Neuronal stem cell (in vitro differentiated cells): ENCODE data around the gene OR10K1.

Source experiments
- DNase-seq: peaks from one replicate; pipeline ENCODE4 v3.0.0-alpha.2; 2013; ENCODE audit warnings: low spot score
- H2AFZ ChIP-seq: one replicate; pipeline ENCODE4 v1.6.1; 2013; ENCODE audit warnings: mild to moderate bottlenecking, low read length, inconsistent platforms
- H2AK5ac ChIP-seq: 2 replicates; pipeline ENCODE4 v1.6.1; 2013; ENCODE audit warnings: low read depth, mild to moderate bottlenecking, inconsistent platforms, low read length, moderate library complexity, mixed read lengths
- H2BK120ac ChIP-seq: 2 replicates; pipeline ENCODE4 v1.6.1; 2013; ENCODE audit warnings: low read depth, mild to moderate bottlenecking, inconsistent platforms, low read length, moderate library complexity, mixed read lengths
- H2BK12ac ChIP-seq: one replicate; pipeline ENCODE4 v1.6.1; 2013; ENCODE audit warnings: low read length, inconsistent platforms
- H2BK15ac ChIP-seq: 2 replicates; pipeline ENCODE4 v1.6.1; 2013; ENCODE audit warnings: mild to moderate bottlenecking, low read length, inconsistent platforms, mixed read lengths
- H2BK5ac ChIP-seq: one replicate; pipeline ENCODE4 v1.6.1; 2013; ENCODE audit warnings: inconsistent platforms, mild to moderate bottlenecking, low read length, moderate library complexity
- H3K14ac ChIP-seq: one replicate; pipeline ENCODE4 v1.6.1; 2013; ENCODE audit warnings: low read length, inconsistent platforms
- H3K18ac ChIP-seq: 2 replicates; pipeline ENCODE4 v1.6.1; 2013; ENCODE audit warnings: low read length, inconsistent platforms
- H3K23ac ChIP-seq: 2 replicates; pipeline ENCODE4 v1.6.1; 2013; ENCODE audit warnings: low read depth, mild to moderate bottlenecking, mixed read lengths, low read length, inconsistent platforms; ENCODE audit not compliant: poor library complexity
- H3K27ac ChIP-seq: replicated peaks from 3 replicates; pipeline ENCODE4 v1.5.1; 2013; ENCODE audit warnings: low read length, inconsistent platforms
- H3K27me3 ChIP-seq, 3 experiments: 2 replicates each; pipeline ENCODE4 v1.6.1; 2013; ENCODE audit warnings: low read length in 3 of 3, mild to moderate bottlenecking in 2 of 3, inconsistent platforms in 1 of 3, low read depth in 1 of 3, mixed read lengths in 1 of 3, moderate library complexity in 1 of 3; ENCODE audit not compliant: control insufficient read depth in 3 of 3, insufficient read depth in 3 of 3
- H3K36me3 ChIP-seq, 2 donors: replicated peaks in 1 of 2; 2 replicates each; pipeline ENCODE4 v1.6.1; 2013; ENCODE audit warnings: low read length in 2 of 2; ENCODE audit not compliant: control insufficient read depth in 2 of 2, insufficient read depth in 2 of 2
- H3K4ac ChIP-seq: 2 replicates; pipeline ENCODE4 v1.6.1; 2013; ENCODE audit warnings: inconsistent platforms, mild to moderate bottlenecking, low read length, moderate library complexity
- H3K4me1 ChIP-seq, 2 donors: 1 replicate in 1 of 2; 2 replicates in 1 of 2; pipeline ENCODE4 v1.6.1; 2013; ENCODE audit warnings: low read length in 2 of 2, low read depth in 1 of 2; ENCODE audit not compliant: control insufficient read depth in 2 of 2, insufficient read depth in 1 of 2
- H3K4me2 ChIP-seq: one replicate; pipeline ENCODE4 v1.6.1; 2013; ENCODE audit warnings: mild to moderate bottlenecking, low read length, inconsistent platforms; ENCODE audit not compliant: insufficient read depth, poor library complexity, severe bottlenecking
- H3K4me3 ChIP-seq, 2 donors: 2 replicates each; pipeline ENCODE4 v1.5.1; 2013; ENCODE audit warnings: low read length in 2 of 2, mild to moderate bottlenecking in 2 of 2, inconsistent platforms in 1 of 2, moderate library complexity in 1 of 2
- H3K79me1 ChIP-seq: one replicate; pipeline ENCODE4 v1.6.1; 2013; ENCODE audit warnings: low read depth, mild to moderate bottlenecking, inconsistent platforms, low read length, moderate library complexity
- H3K9ac ChIP-seq: one replicate; pipeline ENCODE4 v1.6.1; 2013; ENCODE audit warnings: mild to moderate bottlenecking, low read depth, low read length, inconsistent platforms; ENCODE audit not compliant: poor library complexity
- H3K9me3 ChIP-seq, 2 donors: replicated peaks in 1 of 2; 2 replicates each; pipeline versions ENCODE3 to v1.6.1; 2013; ENCODE audit warnings: low read length in 2 of 2, mild to moderate bottlenecking in 2 of 2, inconsistent platforms in 1 of 2, low read depth in 1 of 2, mixed read lengths in 1 of 2, moderate library complexity in 1 of 2; ENCODE audit not compliant: control insufficient read depth in 2 of 2, insufficient read depth in 1 of 2
- H4K8ac ChIP-seq: one replicate; pipeline ENCODE4 v1.6.1; 2013; ENCODE audit warnings: low read depth, mild to moderate bottlenecking, inconsistent platforms, low read length, moderate library complexity
- H4K91ac ChIP-seq: one replicate; pipeline ENCODE4 v1.6.1; 2013; ENCODE audit warnings: low read length, low read depth, mild to moderate bottlenecking, inconsistent platforms; ENCODE audit not compliant: poor library complexity
- WGBS, 2 donors: extraction: QIAGEN DNeasy Blood & Tissue Kit; methylation state at CpG; one replicate each; pipeline ENCODE4 v1.1.7; 2013; ENCODE audit warnings: missing lambda C conversion rate in 2 of 2, mixed read lengths in 1 of 2; ENCODE audit not compliant: insufficient read length in 2 of 2, insufficient replicate concordance in 1 of 2; ENCODE audit errors: extremely low coverage in 2 of 2; 5-methylcytosine and 5-hydroxymethylcytosine counted together

Gene OR10K1

DNA sequence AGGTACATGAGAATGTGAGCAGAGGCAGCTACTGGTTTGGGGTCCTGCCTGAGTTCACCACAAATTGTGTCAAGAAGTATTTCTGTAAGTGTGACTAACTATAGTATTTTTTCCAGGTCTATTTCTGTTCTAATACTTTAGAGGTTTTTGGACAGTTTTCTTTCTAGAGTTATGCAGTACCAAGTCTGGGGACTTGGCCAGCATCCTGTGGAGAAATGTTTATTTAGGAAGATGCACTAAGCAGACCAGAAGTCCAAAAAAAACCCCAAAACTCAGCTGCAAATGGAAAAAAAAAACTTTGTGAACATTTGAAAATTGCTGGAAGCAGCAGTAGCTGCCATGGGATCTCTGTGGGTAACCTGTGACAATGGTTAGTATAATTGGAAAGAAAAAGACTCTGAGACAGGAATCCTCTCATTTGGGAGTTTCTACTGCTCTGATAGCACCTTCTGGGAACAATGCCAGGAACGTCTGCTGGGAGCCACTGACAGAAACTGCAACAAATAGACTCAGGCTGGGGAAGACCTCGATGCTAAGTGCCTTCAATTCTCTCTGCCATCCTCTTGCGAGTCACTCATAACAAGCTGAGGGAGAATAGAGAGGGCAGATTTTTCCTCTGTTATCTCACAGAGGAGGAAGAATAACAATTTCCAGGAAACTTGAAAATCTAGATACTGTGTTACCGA lies 48.0 kb downstream of the OR10K1 start:
- Histone ChIP-seq H4K8ac (no peak overlapping the region), H3K4me1 (peaks cover 0 to 3% of the 10 kb centered on the region in 2 donors), H4K91ac (no peak overlapping the region), H3K27me3 (no peaks in the 10 kb centered on the region), H3K9me3 (no peaks in the 10 kb centered on the region), H3K4me3 (no peak overlapping the region), H2BK12ac (no peak overlapping the region), H3K4ac (no peak overlapping the region), H2AK5ac (no peak overlapping the region), H3K9ac (no peak overlapping the region), H3K18ac (no peak overlapping the region), H2BK5ac (no peak overlapping the region), H3K23ac (no peak overlapping the region), H3K36me3 (no peaks in the 10 kb centered on the region), H2BK120ac (no peak overlapping the region), H3K79me1 (no peaks in the 10 kb centered on the region), H2AFZ (no peak overlapping the region), H2BK15ac (no peak overlapping the region), H3K27ac (no peak overlapping the region), H3K4me2 (no peak overlapping the region), H3K14ac (no peak overlapping the region)
- WGBS, 2 donors = no CpG with 5 or more reads among the region's 4 CpGs
- DNase-seq = no peak

DNA sequence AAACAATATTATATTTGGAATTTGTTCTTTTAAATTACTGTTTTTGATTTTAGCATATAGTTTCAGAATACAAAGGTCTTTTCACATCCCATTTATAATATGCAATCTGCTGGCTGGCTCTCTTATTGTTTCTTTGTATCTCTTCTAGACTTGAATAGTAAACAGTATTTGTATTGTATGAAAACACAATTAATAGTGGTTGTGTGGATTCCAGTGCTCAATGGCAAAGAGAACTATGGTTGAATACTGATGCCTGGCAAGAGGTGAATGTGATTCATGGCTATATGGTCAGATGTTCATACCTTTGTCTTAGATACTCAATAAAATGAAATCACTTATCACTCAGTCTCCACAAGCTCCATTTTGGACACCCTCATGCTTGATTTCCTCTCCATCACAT lies 55.3 kb downstream of the OR10K1 start:
- Histone ChIP-seq H3K79me1 (no peaks in the 10 kb centered on the region), H2BK12ac (no peak overlapping the region), H3K23ac (no peak overlapping the region), H3K9me3 (no peaks in the 10 kb centered on the region), H3K4ac (no peak overlapping the region), H3K14ac (no peak overlapping the region), H3K4me1 (no peaks in the 10 kb centered on the region), H2BK5ac (no peak overlapping the region), H2AFZ (no peak overlapping the region), H4K91ac (no peak overlapping the region), H2BK120ac (no peak overlapping the region), H3K36me3 (no peaks in the 10 kb centered on the region), H2BK15ac (no peak overlapping the region), H3K9ac (no peak overlapping the region), H3K4me2 (no peak overlapping the region), H3K18ac (no peak overlapping the region), H3K27me3 (no peaks in the 10 kb centered on the region), H3K27ac (no peak overlapping the region), H4K8ac (no peak overlapping the region), H2AK5ac (no peak overlapping the region), H3K4me3 (no peak overlapping the region)
- DNase-seq = no peak
